Measurements from ENCODE around the gene GRID1. TPM values are rescaled to one million over a fixed set of nuclear protein-coding genes. Genes with fewer than 3 reads are reported as not detected.
A peak's percentile ranks its signal among the peaks of the same experiment; 100 is the strongest.

GRID1 gene
- polyA plus RNA-seq, 1 of the 3 experiments (the other 2 are of a cell fraction) = 0.13 TPM

- Histone ChIP-seq H3K9me3 (no peaks in the 10 kb centered on the region; the same call in 1 of the 2 replicates), H3K4me1 (ENCODE audit: control insufficient read depth in 1 of 2, insufficient read depth in 2 of 2, low read depth in 1 of 2, low read length in 1 of 2) (peaks cover 0 to 13% of the 10 kb centered on the region in 2 experiments; a peak in 1 of 4 replicates), H3K36me3 (replicated peaks in 1 of 2; ENCODE audit: control insufficient read depth in 1 of 2, insufficient read depth in 2 of 2, low read length in 1 of 2) (no peaks in the 10 kb centered on the region), H3K4me2 (no peak overlapping the region), H4K20me1 (ENCODE audit: insufficient read depth) (no peaks in the 10 kb centered on the region), H3K27ac (ENCODE audit: low read depth in 2 of 2, low read length in 1 of 2) (peak overlapping the region in 1 of 2 experiments; percentile 44; a peak in 1 of 4 replicates), H2AFZ (ENCODE audit: low read depth) (0 out of 2 replicates have a peak overlapping the region, but pooled peaks have one; percentile 65), H3K27me3 (ENCODE audit: insufficient read depth) (no peaks in the 10 kb centered on the region), H3K9me2 (no peaks in the 10 kb centered on the region), H3K4me3 (ENCODE audit: low read depth in 2 of 2, low read length in 1 of 2) (no peak overlapping the region), H3K79me2 (ENCODE audit: insufficient read depth) (no peaks in the 10 kb centered on the region), H3K9ac (no peak overlapping the region), H3F3A (replicated peaks; ENCODE audit: insufficient read depth) (no peaks in the 10 kb centered on the region)
- WGBS (ENCODE audit: low lambda C conversion rate) = 58% methylated on average over 4 of the region's 4 CpGs
- ChIA-PET POLR2A (no interaction called here), CTCF (interaction anchor here (2.4 kb wide), 1 partner anchor 10 kb away, joined by 21 read pairs; no protein-coding TSS in a partner anchor)
- no peak for TF ChIP-seq PBX3 (IDR thresholded peaks at IDR 0.05)
- no peak for TF ChIP-seq CHD2 (IDR thresholded peaks at IDR 0.05; ENCODE audit: low read length, partially characterized antibody)
- TF ChIP-seq RAD21 (IDR thresholded peaks at IDR 0.05; ENCODE audit: low read length) = no peak
- TF ChIP-seq USF2 (IDR thresholded peaks at IDR 0.05; ENCODE audit: borderline replicate concordance, low read depth, low read length) = no peak
- no peak for TF ChIP-seq USF1 (IDR thresholded peaks at IDR 0.05; ENCODE audit: borderline replicate concordance, low read depth)
- no peak for TF ChIP-seq SMC3 (IDR thresholded peaks at IDR 0.05; ENCODE audit: low read depth, low read length)
- no peak for TF ChIP-seq NFIC (IDR thresholded peaks at IDR 0.05; ENCODE audit: borderline replicate concordance)
- TF ChIP-seq ELF1 (IDR thresholded peaks at IDR 0.05) = no peak
- no peak for TF ChIP-seq SIN3A (IDR thresholded peaks at IDR 0.05; ENCODE audit: borderline replicate concordance, low read depth, low read length)
- no peak for TF ChIP-seq FOXJ3 (CRISPR knock-in tag; IDR thresholded peaks at IDR 0.05)
- no peak for TF ChIP-seq JUND (IDR thresholded peaks at IDR 0.05)
- TF ChIP-seq MEF2A (IDR thresholded peaks at IDR 0.05; ENCODE audit: borderline replicate concordance, low read depth) = no peak
- DNase-seq = no peak
Observed at GRCh38 chr10:86410542-86411124, 44.0 kb upstream of the GRID1 start.

GRCh38 chr10:86409183-86409582 lies 42.6 kb upstream of the GRID1 start:
- no peak overlapping the region for H3K9ac ChIP-seq
- no peaks in the 10 kb centered on the region for H3K9me2 ChIP-seq
- no peaks in the 10 kb centered on the region for H4K20me1 ChIP-seq (ENCODE audit: insufficient read depth)
- no peaks in the 10 kb centered on the region for H3F3A ChIP-seq (replicated peaks; ENCODE audit: insufficient read depth)
- H3K27ac ChIP-seq (ENCODE audit: low read depth in 2 of 2, low read length in 1 of 2) = no peak overlapping the region
- no peaks in the 10 kb centered on the region; the same call in 1 of the 2 replicates for H3K9me3 ChIP-seq
- no peak for DNase-seq
- peaks cover 0 to 13% of the 10 kb centered on the region in 2 experiments; a peak in 1 of 4 replicates for H3K4me1 ChIP-seq (ENCODE audit: control insufficient read depth in 1 of 2, insufficient read depth in 2 of 2, low read depth in 1 of 2, low read length in 1 of 2)
- WGBS (ENCODE audit: low lambda C conversion rate) = 0% methylated on average over 1 of the region's 1 CpG
- no peak overlapping the region for H3K4me3 ChIP-seq (ENCODE audit: low read depth in 2 of 2, low read length in 1 of 2)
- ChIA-PET POLR2A (no interaction called here), CTCF (no interaction called here)
- no peak overlapping the region for H3K4me2 ChIP-seq
- H3K36me3 ChIP-seq (replicated peaks in 1 of 2; ENCODE audit: control insufficient read depth in 1 of 2, insufficient read depth in 2 of 2, low read length in 1 of 2) = no peaks in the 10 kb centered on the region
- H3K27me3 ChIP-seq (ENCODE audit: insufficient read depth) = no peaks in the 10 kb centered on the region
- H2AFZ ChIP-seq (ENCODE audit: low read depth) = no peak overlapping the region
- no peaks in the 10 kb centered on the region for H3K79me2 ChIP-seq (ENCODE audit: insufficient read depth)
- no peak for TF ChIP-seq RCOR1 (IDR thresholded peaks at IDR 0.05; ENCODE audit: low read length)
